Tongue (tissue), 2 donors: Measurements from ENCODE around the gene MAST4. TPM values are rescaled to one million over a fixed set of nuclear protein-coding genes. Genes with fewer than 3 reads are reported as not detected.

Experiments
- DNase-seq: peaks from one replicate; pipeline ENCODE4 v3.0.0-alpha.2; 2015
- total RNA-seq: library from RNA; depleted of rRNA; stranded (reverse); fragments of >200 nt; gene quantifications from one replicate; pipeline ENCODE4 v1.2.3, GENCODE V29; 2014

Gene MAST4
- total RNA-seq, 1 donor from 2014 or later: 44.4 TPM

- no peak for DNase-seq
Measured at GRCh38 chr5:67021521-67021920, 425.3 kb downstream of the MAST4 start.

DNA sequence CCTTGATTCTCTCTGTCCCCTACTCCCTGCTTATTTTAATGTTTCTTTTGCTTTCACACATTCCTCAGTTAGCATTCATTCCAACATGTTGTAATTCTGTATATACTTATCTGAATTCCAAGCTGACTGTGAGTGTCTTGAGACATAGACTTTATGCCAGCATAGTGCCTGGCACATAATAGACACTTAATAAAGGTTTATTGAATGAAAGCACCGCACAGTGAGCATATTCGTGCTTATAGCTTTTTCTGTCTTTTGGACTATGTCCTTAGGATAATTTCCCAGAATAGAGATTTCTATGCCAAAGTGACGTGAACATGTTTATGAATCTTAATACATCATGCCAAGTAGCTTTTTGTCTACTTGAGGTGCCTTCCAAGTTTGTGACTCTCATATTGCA lies 425.8 kb downstream of the MAST4 start:
- DNase-seq: no peak

DNA sequence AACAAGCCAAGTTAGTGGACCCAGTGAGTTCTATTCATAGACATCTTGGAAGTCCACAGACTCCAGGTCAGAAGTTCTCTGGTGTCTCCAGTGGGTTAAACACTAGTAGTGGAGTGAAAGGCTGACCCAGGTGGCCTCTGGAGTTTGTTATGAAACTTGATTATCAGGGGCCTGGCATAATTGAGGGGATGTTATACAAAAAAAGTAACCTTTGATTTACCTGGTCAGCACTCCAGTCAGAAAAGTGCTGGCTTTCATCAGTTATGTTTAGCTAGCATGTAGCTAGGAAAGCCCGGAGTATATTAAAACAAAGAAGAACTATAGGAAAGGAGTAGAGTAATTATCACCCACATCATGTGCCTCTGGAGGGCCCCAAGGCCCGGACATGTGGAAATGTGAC lies 429.3 kb downstream of the MAST4 start:
- no peak for DNase-seq

- no peak for DNase-seq
Measured at GRCh38 chr5:67026278-67026677, 430.1 kb downstream of the MAST4 start.

DNA sequence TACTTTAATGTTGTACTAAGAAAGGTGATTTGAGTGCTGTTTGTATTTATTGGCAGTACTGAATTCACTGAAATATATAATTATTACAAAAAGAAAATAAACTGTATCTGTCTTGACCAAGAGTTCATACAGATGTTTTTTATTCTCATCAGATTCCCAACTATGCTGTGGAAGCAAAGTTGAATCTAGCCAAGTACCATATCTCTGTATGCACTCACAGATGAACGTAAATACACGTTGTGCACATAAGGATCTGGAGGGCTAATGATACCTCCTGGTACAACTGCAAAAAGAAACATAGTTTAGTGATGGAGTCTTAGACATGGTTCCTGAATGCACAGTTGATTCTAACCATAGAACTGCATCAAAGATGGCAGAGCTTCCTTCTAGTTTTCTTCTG lies 431.0 kb downstream of the MAST4 start:
- no peak for DNase-seq

- DNase-seq: no peak
Measured at GRCh38 chr5:67028371-67028770, 432.2 kb downstream of the MAST4 start.

GRCh38 chr5:67028941-67029340 lies 432.7 kb downstream of the MAST4 start:
- DNase-seq: no peak

DNA sequence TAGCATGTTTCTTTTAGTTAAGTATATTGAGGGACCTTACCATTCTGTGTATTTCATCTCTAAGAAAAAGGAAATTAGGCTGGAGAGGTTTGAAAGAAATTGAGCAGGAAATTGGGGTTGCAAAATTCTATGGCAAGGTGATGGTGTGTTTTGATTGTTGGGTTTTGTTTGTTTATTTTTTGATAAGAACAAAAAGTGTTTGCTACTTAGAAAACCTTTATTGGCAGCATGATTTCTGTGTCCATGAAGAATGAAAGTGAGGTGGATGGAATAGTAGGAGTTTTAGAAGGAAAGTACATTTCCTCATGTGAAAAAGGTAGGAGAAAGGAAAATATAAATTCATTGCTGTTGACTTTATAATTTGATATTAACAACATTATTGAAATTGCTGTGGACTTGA lies 433.3 kb downstream of the MAST4 start:
- no peak for DNase-seq

DNA sequence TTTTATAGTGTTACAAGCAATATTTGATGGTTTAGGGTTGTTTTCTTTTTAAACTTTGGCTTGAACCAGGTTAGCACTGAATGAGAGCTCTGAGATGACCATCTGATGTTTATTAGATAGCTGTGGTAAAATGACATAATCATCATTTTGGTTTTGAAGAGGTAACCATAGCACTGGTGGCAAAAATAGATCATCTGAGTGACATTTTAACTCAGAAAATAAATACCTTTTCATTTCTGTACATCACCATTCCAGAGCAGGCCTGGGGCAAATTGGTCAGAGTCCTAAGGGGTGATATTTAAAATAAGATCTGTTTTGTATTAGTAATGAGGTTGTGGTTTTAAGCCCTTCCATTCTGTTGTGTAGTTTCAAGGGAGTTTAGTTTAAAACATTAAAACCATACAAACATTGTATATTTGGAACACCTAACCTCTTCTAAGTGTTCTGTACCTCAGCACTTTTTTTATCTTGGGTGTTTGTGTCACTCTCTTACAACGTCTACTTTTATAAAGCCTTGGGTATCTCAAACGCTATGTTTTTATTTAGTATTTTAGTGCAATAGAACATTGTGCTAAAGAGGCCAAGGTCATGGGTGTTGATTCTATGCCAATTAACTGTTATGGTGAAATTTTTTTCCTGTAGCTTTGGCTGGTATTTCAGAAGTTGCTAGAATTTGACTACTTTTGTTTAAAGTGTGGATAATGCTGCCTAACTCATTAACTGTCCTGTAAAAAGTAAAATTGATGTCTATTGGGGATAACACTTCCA lies 434.3 kb downstream of the MAST4 start:
- no peak for DNase-seq

GRCh38 chr5:67031057-67031443 lies 434.9 kb downstream of the MAST4 start:
- no peak for DNase-seq

DNA sequence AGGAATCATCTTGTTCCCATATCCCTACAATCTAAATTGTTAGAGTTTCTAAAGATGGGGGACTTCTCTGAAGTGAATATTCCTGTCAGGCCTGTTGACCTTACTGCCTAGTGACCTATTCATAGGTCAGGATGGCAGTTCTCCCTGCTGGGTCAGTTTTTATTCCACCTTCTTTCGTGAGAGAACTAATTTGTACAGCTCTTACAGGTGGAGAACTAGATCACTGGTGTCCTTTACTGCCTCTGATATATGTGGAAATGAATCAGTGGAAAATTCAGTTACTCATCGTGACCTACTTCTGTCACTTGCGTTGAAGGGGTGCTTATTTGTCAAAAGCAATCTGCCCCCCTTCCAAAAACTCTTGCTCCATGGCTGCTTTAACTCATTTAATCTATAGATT lies 435.5 kb downstream of the MAST4 start:
- DNase-seq: no peak

DNA sequence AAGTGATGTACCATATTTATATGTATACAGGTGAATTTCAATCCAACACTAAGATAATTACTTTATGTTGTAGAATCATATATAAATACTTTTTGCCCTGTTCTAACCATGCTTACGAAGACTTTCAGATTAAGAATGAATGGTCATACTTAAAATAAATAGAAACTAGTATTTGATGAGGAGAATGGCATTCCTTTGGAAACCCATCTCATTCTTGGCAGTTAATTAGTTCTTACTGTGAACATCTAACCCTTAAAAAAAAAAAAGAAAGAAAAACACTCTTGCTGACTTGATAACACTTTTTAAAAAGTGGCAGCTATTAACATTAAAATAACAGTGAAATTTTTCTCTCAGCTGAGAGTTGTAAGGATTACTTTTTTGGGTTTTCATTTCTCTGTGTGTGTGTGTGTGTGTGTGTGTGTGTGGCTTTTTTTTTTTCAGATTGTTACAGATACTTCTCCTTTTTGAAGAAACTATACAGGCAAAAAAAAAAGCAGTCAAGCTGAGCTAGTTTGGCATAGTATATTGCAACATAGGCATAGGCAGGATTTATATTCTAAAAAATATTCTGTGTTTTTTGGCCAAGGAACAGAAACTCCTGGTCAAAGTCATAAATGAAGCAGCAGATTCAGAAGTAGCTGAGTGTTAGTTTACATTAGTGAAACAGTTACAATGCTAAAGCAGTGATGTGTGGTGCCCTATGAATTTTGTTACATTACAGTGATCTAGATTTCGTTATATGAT lies 436.9 kb downstream of the MAST4 start:
- no peak for DNase-seq

- no peak for DNase-seq
Measured at GRCh38 chr5:67033880-67034651, 437.9 kb downstream of the MAST4 start.

DNA sequence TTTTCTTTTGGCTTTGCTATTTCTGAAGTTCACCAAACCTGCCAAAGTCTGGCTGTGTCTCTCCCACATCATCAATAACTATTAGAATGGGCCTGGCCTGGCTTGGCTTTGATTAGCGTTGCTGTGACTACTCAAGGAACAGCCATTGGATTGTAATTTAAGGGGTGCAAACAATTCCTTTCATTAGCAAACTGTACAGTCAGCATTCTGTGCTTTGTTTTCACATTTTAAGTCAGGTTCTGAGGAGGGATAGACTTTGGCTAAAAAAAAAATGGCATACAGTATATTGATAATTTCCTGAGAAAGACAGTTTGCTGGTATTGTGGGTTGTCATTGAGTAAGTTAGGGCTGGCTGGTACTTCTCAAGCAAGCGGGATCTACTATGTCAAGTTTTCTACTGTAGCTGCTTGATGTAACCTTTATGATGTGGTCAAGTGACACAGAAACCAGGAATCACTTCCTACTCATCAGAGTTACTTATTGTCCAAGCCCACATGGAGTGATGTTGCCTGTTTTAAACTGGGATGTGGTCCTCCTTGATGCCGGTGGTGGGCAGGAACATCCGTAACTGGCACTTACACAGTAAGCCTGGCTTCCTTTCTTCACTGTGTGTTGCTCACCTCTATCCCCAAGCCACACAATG lies 439.0 kb downstream of the MAST4 start:
- no peak for DNase-seq

GRCh38 chr5:67037171-67037570 lies 441.0 kb downstream of the MAST4 start:
- DNase-seq: no peak

DNA sequence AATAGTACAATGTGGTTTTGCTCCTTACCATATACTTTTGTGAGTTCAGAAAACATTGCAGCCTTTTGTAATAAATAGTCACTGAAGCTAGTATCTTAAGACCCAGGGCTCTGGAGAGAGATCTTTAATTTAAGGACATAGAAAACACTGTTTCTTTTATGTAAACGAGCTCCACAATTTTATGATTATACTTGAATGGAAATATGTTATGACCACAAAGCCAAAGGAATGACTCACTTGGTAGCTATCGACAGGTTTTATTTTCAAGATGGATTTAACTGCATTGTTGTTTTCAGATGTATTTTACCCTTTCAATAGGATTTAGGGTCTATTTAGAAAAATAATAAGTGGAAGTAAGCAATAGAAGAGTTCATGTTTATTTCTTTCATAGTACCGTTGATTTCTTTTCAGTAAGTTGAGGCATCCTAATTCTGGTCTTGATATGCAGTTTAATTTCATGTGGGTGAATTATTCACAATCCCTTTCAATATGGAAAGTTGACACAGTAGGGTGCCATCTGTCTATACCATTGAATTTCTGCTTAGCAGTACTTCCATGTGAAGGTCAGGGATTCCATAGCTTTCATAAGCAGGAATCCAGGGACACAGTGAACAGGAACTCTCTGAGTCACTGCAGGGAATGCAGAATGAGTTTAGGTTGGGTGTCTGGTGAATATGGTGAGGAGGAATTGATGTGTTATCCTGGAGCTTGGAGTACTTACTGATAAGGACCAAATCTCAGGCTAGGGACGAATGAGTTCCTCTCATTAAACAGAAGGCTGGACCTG lies 442.8 kb downstream of the MAST4 start:
- DNase-seq: no peak

GRCh38 chr5:67042176-67043003 lies 446.2 kb downstream of the MAST4 start:
- DNase-seq: no peak

- DNase-seq: no peak
Measured at GRCh38 chr5:67043796-67044511, 447.8 kb downstream of the MAST4 start.

DNA sequence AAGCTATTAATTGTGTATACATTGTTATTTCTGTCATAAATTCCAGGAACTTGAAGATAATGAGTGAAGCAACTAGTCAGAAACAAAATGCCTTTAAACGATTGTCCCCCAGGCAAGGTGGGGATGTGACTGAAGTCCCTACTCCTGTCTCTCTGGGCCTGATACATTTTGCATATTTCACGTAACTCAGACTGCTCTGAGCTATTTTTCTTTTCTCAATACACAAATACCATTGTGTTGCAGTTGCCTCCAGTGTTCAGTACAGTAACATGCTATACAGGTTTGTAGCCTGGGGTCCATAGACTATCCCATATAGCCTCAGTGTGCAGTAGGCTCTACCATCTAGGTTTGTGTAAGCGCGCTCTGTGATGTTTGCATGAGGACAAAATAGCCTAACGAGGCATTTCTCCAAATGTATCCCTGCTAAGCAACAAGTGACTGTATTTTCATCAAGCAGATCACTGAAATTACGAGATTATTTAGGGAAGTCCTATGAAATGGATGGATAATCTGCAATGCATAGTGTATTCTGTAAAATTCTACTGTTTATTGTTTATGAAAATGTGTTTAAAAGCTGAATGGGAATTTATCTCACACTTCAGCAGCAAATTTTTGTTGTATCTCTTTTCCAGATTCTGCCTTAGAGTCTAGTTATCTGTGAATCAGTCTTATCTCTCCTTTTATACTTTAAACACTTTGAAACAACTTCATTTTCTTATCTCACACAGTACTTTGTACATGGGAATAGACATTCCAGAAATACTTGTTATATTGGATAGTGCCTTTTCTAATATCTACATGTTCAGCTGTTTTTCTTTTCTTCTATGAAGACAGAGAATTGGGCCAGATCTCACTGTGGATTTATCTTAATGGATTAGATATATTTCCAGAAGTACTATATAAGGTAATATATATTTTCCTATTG lies 449.9 kb downstream of the MAST4 start:
- DNase-seq: no peak
